Measurements from ENCODE around the gene TIE1. TPM values are rescaled to one million over a fixed set of nuclear protein-coding genes. Genes with fewer than 3 reads are reported as not detected.

TIE1 gene
- total RNA-seq, 4 donors from 2014 or later: 30.6 to 65.1 (median 47.7) TPM

DNA sequence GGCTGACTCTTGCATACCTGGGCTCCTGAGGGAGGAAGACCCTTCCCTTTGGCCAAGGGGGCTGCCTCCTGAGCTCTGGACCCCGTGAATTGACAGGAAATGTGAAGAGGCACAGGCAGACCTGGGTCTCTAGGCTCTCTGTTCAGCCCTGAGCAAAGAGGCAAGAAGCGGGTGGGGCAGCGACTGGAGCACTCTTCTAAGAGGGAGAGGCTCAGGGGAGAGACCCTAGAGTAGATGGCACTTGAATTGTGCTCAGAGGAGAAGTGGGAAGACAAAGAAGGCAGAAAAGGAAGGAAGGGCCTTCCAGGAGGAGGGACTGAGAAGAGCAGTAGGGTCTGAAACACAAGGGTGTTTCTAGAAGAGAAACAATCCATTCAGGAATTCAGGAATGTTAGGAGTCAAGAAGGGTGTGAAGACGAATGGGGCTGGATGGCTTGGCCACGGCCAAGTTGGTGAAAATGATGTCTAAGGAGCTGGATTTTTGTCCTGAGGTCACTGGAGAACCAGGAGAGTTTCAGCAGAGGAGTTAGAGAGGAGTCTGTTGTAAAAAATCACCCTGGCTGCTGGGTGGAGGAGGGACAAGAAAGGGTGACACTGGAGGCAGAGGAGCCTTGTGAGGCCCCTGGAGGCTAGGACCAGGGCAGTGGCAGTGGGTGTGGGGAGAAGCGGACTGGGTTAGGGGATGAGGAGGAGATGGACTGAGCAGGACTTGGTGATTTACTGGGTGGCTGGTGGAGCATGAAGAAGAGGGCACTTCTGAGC, 5.3 kb downstream of the TIE1 start:
- peaks cover 68 to 70% of the 10 kb centered on the region in 2 donors for H3K4me1 ChIP-seq
- TF ChIP-seq POLR2A (IDR thresholded peaks at IDR 0.05) (no peak), CTCF (IDR thresholded peaks at IDR 0.05) (no peak)

DNA sequence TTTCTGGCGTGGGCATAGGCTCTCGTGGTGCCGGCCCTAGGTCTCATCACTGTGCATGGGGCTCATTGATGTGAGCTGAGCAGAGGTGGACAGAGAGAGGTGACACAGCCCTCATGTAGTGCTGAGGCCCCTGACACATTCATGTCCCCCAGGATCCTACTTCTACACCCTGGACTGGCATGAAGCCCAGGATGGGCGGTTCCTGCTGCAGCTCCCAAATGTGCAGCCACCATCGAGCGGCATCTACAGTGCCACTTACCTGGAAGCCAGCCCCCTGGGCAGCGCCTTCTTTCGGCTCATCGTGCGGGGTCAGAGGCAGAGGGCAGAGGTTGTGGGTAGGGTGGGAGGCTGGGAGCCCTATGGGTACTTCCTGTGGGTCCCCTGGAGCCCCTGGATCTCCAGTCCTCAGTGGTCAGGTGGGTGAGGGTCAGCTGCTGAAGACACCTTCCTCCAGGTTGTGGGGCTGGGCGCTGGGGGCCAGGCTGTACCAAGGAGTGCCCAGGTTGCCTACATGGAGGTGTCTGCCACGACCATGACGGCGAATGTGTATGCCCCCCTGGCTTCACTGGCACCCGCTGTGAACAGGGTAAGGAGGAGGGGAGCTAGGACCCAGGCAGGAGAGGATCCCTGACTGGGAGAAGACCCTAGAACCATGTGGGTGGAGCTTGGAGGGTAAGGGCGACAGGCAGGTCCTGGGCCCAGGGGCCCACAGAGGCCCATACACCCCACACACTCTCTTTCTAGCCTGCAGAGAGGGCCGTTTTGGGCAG, 6.1 kb downstream of the TIE1 start:
- DNase-seq: peak; percentile 86 to 93
- Histone ChIP-seq H3K27ac (peak overlapping the region; percentile 93 to 100 (median 97)), H3K27me3 (no peaks in the 10 kb centered on the region), H3K4me1 (peaks cover 64 to 66% of the 10 kb centered on the region in 2 donors), H3K36me3 (no peaks in the 10 kb centered on the region), H3K4me3 (replicated peaks in 1 of 3) (no peak overlapping the region), H3K9me3 (no peaks in the 10 kb centered on the region)
- 42 to 43% methylated on average over 15 to 17 of the region's 17 CpGs for WGBS, 2 donors
- intact Hi-C loops (cut with DNase I): no loop called here
- no peak for TF ChIP-seq CTCF (IDR thresholded peaks at IDR 0.05)
- TF ChIP-seq POLR2A (IDR thresholded peaks at IDR 0.05): peak in 1 of 2 donors; percentile 73

More for the DNA sequence above, 5.3 kb downstream of the TIE1 start:
- Histone ChIP-seq H3K4me3 (replicated peaks in 1 of 3) (no peak overlapping the region), H3K9me3 (no peaks in the 10 kb centered on the region), H3K36me3 (no peaks in the 10 kb centered on the region), H3K27ac (peak overlapping the region; percentile 67 to 100 (median 97)), H3K27me3 (no peaks in the 10 kb centered on the region)
- intact Hi-C loops (cut with DNase I): no loop called here
- DNase-seq: peak in 1 of 2 donors; percentile 46
- 47 to 64% methylated on average over 6 of the region's 6 CpGs for WGBS, 2 donors

DNA sequence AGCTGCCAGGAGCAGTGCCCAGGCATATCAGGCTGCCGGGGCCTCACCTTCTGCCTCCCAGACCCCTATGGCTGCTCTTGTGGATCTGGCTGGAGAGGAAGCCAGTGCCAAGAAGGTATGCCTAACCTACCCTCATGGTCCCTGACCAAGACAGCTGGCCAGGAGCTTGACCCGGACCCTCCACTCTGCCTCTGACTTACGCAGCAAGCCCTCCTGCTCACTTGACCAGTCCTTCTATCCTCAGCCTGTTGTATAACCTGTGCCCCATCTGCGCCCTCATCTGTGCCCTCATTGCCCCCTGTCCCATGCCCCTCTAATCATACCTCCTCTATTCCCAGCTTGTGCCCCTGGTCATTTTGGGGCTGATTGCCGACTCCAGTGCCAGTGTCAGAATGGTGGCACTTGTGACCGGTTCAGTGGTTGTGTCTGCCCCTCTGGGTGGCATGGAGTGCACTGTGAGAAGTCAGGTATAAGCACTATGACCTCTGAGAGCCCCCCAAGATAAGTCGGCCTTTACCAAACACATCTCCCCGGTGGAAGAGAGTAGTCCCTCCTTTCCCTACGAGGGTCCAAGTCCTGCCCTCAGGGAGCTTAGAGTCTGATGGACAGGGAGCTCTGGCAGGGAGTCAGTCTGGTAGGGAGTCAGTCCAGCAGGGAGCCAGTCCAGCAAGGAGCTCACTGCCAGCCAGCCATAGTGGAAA, 6.8 kb downstream of the TIE1 start:
- Histone ChIP-seq H3K4me3 (replicated peaks in 1 of 3) (no peak overlapping the region), H3K36me3 (no peaks in the 10 kb centered on the region), H3K4me1 (peaks cover 56 to 58% of the 10 kb centered on the region in 2 donors), H3K27me3 (no peaks in the 10 kb centered on the region), H3K27ac (peak overlapping the region; percentile 93 to 100 (median 97)), H3K9me3 (no peaks in the 10 kb centered on the region)
- TF ChIP-seq POLR2A (IDR thresholded peaks at IDR 0.05): no peak
- no peak for TF ChIP-seq CTCF (IDR thresholded peaks at IDR 0.05)
- WGBS, 2 donors: 79% methylated on average over 6 to 9 of the region's 9 CpGs
- DNase-seq: no peak
- intact Hi-C loops (cut with DNase I): no loop called here

DNA sequence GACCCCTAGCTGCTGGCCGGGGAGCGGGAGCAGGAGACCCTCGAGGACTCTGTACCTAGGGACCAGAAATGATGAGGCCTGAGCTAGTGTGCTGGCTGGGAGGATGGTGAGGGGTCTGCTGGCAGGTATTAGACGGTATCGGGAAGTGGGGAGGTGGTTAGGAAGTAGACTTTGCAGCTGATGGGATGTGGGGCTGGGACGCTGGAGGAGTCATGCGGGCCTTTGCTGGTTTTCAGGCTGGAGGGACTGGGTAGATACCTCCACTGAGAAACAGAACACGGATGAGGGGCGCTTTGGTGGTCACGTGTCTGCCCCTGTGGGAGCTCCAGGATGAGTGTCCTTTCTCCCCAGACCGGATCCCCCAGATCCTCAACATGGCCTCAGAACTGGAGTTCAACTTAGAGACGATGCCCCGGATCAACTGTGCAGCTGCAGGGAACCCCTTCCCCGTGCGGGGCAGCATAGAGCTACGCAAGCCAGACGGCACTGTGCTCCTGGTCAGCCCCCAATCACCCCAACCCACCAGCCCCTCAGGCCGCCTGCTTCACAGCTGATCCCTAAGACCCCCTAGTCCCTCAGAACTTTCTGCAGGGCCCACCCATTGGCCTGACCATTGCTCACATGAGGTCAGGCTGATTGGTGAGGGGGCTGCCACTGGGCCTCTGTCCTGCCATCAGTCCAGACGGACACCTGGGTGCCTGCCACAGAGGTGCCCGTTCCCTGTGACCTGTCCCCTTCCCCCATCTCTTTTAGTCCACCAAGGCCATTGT, 8.0 kb downstream of the TIE1 start:
- peaks cover 0 to 4% of the 10 kb centered on the region in 2 donors for H3K36me3 ChIP-seq
- no peak overlapping the region for H3K4me3 ChIP-seq (replicated peaks in 1 of 3)
- intact Hi-C loops (cut with DNase I): no loop called here

More for the DNA sequence above, 8.0 kb downstream of the TIE1 start:
- 95% methylated on average over 17 to 18 of the region's 20 CpGs for WGBS, 2 donors
- Histone ChIP-seq H3K27ac (peak overlapping the region in 1 of 3 donors; percentile 97), H3K4me1 (peaks cover 44 to 46% of the 10 kb centered on the region in 2 donors), H3K9me3 (no peaks in the 10 kb centered on the region), H3K27me3 (no peaks in the 10 kb centered on the region)
- no peak for DNase-seq
- TF ChIP-seq CTCF (IDR thresholded peaks at IDR 0.05): no peak
- no peak for TF ChIP-seq POLR2A (IDR thresholded peaks at IDR 0.05)
